Measurements from ENCODE around the gene ULK3.
"Not testable (repeated sequence)": the region's sequence is repeated elsewhere in the genome, so short reads cannot be mapped to it uniquely, and the experiment has no call there.

Gene ULK3

DNA sequence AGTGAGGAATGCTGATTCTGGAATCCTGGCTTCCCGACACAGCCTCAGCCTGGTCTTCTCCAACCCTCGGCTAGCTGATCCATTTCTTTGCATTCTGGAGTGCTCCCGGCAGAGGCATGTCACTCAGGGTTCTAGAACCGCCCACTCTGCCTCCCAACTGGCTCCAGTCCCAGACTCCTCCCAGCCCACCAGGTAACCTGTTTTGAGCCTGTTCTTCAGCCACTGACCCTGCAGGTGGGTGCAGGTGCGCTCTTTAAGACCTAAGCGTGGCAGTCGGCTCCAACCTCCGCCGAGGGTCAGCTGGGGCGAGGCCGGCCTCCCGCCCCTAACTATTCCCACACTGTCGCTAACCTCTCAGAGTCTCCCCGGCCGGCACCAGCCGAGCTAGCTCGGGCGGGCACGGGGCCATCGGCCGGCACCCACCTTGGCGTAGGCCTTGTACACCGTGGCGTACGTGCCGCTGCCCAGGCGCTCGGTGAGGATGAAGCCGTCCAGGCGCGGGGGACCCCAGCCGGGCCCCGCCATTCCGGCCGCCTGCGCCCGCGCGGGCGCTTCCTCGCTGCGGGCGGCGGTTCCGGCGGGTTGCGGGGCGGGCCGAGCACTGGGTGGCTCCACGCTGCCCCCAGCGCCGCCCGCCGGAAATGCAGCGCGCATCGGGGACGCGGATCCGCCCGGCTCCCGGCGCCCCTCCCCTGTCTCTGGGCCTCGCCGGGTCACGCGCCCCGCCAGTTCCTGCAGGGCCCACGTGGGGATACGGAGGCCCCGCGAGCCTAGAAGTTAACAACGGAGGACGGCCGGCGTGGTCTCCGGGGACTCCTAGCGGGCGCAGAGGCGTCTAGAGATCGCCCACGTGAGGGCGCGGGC, at the start of gene ULK3:
TSS of gene ULK3 (minus strand) at position 576 of the 864 bp plus-strand sequence. CDS start at position 525, 51 bp downstream.
- DNase-seq = peak; percentile 10 to 53

DNA sequence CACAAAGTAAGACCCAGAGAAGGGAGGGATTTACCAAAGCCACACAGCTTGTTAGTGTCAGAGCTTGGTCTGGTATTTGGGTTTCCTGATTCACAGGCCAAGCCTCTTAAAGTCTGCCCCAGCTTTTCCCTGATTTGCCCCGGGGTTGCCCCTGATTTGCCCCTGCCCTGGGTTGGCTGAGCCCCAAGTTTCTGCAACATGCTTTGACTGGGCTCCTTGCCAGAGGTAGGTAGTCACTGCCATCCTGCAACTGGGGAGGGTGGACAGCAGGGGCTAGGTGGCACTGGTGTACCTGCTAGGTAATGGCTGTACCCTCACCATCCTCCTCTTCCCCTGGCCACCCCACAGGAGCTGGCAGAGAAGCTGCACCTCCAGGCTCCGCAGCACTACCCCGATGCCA, 49.4 kb upstream of the ULK3 start:
- no peak for DNase-seq

- DNase-seq = no peak
Measured at GRCh38 chr15:74891469-74891868, 48.5 kb upstream of the ULK3 start.

DNA sequence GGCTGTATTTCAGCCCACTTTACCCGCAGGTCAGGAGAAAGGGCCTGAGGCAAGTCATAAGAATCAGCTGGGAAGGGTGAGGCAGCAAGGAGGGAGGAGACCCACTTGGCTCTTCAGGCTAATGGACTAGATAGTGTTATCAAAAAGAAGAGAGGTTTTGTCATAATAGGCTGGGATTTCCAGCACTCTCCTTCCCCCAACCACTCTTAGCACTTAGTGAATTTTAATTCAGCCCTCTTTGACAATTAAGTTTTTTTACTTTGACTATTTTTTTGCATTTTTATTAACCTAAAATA, 47.7 kb upstream of the ULK3 start:
- no peak for DNase-seq

DNA sequence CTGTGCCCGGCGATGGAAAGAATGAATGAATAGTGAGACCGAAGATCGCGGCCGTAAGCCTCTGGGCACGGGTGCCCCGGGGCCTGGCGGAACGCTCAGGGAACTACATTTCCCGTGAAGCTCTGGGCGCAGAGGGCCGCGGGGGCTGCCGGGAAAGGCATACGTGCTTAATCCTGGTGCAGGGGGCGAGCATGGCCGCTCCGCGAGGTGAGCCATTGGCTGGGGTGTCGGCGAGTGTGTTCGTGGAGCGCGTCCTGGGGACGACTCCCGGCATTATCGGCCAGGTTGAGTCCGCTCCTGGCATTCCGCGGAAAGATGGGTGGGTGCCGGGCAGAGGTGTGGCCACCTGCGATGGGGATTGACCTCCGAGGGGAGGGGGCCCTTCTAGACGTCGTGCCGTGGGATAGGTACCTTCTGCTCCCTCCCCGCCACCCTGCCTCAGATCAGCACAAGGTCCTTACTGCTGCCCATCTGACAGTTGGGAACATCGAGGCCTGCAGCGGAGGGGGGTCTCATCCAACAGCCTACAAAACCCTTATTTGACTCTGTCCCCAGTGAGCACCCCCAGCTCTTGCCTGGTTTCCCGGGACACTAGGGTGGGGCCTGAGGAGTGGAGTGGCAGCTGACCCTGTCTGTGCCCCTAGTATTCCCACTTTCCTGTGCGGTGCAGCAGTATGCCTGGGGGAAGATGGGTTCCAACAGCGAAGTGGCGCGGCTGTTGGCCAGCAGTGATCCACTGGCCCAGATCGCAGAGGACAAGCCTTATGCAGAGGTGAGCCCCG, 47.1 kb upstream of the ULK3 start, which contains the start of gene MPI:
TSS of gene MPI (plus strand) at position 160 of the 782 bp plus-strand sequence. CDS start at position 192, 32 bp downstream.
- peak; percentile 11 to 59 for DNase-seq

- peak in 1 of 2 experiments; percentile 57 for DNase-seq
Measured at GRCh38 chr15:74889390-74889882, 46.5 kb upstream of the ULK3 start.

- DNase-seq = no peak
Measured at GRCh38 chr15:74888716-74889115, 45.8 kb upstream of the ULK3 start.

GRCh38 chr15:74887537-74888193, 44.7 kb upstream of the ULK3 start:
- DNase-seq = not testable (repeated sequence)

DNA sequence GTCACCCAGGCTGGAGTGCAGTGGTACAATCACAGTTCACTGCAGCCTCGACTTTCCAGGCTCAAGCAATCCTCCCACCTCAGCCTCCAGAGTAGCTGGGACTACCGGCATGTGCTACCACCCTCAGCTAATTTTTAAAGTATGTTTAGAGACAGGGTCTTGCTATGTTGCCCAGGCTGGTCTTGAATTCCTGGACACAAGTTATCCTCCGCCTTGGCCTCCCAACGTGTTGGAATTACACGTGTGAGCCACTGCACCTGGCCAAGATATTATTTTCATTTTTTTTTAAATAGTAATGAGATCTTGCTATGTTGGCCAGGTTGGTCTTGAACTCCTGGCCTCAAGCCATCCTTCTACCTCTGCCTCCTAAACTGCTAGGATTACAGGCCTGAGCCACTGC, 42.5 kb upstream of the ULK3 start:
- DNase-seq = no peak

DNA sequence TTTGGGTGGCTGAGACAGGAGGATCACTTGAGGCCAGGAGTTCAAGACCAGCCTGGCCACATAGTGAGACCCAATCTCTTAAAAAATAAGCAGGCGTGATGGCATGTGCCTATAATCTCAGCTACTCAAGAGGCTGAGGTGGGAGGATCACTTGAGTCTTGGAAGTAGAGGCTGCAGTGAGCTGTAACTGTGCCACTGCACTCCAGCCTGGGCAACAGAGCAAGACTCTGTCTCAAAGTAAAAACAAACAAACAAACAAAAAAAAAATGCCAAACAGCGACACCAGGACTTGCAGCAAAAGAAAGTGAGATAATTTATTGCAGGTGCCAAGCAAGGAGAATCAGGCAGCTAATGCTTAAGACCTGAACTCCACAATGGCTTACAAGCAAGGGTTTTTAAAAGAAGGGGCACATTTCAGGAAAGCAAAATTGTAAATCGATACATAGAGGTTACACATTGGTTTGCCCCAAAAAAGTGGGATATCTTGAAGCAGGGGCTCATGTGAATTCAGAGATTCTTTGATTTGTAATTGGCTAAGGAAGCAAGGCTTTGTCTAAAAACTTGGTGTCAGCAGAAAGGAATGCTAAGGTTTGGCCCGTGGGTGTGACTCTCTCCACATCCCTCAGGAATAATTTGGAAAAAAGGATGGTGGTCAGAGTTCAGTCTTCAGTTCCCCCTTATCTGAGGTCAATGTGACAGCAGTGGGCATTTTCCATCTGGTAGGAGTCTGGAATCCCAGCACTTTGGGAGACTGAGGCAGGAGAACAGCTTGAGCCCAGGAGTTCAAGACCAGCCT, 41.7 kb upstream of the ULK3 start:
- DNase-seq = no peak

DNA sequence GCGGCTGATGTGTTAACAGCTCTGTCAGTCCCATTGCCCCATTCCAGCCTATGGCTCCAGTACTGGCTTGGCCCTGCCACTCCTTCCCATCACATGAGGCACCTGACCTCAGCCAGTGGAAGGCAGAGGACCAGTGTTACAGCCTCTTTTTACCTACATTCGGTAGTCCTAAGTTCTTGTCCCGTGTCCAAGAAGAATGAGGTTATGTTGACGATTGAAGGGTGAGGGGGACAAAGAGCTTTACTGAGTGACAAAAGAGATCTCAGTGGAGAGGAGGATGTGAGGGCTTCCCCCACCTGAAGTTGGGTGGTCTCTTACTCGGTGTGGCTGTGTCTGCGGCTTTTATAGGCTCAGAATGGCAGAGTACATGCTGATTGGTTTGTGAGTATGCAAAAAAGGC, 39.6 kb upstream of the ULK3 start:
- no peak for DNase-seq

GRCh38 chr15:74878273-74878672, 35.3 kb upstream of the ULK3 start:
- DNase-seq = no peak

DNA sequence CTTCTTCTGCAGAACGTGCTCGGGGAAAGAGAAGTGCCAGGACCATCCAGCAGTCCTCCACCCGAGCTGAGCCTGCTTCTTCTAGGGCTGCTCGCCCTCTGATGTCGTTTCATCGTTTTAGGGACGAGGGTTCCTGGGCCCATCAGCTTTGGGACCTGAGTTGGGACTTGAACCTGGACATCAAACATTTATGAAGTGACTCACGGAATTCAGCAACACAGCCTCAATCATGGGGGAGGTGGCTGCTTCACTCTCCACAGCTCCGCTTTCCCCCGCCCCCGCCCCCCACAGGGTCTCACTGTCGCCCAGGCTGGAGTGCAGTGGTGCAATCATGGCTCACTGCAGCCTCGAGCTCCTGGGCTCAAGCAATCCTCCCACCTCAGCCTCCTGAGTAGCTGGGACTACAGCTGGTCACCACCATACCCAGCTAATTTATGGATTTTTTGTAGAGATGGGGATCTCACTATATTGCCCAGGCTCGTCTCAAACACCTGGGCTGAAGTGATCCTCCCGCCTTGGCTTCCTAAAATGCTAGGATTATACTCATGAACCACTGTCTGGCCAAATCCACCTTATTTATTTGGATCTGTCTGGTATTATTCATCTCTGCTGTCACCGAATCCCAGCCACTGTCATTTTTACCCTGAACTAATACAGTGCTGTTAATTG, 30.9 kb upstream of the ULK3 start:
- DNase-seq = no peak

DNA sequence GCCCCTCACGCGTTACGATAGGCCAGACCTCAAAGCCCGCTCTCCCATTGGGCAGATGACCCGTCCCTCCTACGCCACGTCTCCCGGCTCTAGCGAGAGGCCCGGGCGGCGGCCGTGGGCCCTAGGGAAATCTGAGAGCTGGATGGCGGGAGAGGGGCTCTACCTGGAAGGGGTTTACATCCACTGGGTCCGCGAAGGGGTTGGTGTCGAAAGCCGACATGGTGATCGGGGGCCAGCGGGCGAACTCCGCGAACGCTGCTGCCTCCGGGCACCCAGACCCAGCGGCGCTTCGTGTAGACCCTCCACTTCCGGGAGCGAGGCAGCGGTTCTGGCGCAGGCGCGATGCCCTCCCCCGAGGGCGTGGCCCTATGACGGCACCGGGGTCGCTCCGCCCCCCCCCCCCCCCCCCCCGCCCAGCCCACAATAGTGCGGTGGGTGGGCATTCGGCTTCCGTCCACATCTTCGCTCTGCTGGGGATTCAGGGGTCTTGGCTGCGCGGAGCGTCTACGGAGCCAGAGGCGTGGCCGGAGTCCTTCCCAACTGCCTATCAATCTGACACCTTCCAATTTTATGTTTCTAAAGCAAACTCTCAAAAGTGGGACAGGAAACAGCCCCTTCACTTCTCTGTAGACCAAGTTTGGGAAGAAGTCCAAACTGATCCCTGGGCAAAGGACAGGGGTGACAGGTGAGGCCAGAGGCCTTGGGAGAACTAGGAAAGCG, 30.2 kb upstream of the ULK3 start, which contains the start of gene SCAMP2:
TSS of gene SCAMP2 (minus strand) at position 330 of the 720 bp plus-strand sequence. CDS start at position 220, 110 bp downstream.
- DNase-seq = peak; percentile 88 to 93

DNA sequence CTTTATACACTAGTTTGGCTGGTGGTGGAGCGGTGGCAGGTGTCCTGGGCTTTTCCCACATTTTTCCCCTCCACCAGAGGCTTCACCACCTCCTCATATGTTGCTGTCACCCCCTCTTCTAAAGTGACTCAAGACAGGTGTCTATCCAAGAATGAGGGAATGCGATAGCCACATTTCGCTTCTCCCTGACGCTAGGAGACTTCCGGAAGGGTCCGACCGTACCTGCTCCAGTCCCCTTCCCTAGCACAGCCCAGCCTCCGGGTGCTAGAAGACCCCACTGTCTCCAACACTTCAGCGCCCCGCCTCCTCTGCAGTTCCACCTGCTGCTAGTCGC, 29.7 kb upstream of the ULK3 start:
- no peak for DNase-seq

GRCh38 chr15:74870436-74871215, 27.7 kb upstream of the ULK3 start:
- DNase-seq = no peak

GRCh38 chr15:74869726-74870407, 26.9 kb upstream of the ULK3 start:
- no peak for DNase-seq

- no peak for DNase-seq
Measured at GRCh38 chr15:74869372-74869725, 26.4 kb upstream of the ULK3 start.

DNA sequence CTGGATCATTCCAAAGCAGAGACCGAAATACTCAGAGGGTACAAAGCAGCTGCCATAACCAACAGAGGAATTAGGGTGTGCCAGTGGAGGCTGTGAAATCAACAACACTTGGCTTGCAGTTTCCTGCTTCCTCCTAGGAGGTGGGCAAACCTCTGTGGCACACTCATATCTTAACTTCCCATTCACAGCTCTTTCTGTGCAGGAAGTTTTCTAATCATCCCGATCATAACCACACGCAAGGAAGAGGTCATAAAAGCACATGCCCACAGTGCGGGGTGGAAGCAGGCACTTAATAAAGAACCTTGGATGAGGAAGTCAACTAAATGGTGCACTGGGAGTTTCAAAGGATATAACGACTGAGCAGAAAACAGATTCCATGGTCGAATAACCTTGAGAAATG, 25.1 kb upstream of the ULK3 start:
- no peak for DNase-seq

All from cerebellar nuclear complex (tissue), 1 donor.